GM23338 (cell line): ENCODE measurements around the gene DYSF. TPM values are rescaled to one million over a fixed set of nuclear protein-coding genes. Genes with fewer than 3 reads are reported as not detected.

Experiments
- ATAC-seq: fragments of 200-7000 bp; cut with Tn5 transposase; 3 replicates; pipeline ENCODE4 v1.9.1; 2020
- DNase-seq: peaks from one replicate; pipeline ENCODE4 v3.0.0-alpha.2; 2015; ENCODE audit warnings: low spot score
- H2AFZ ChIP-seq: fragments of 200-600 bp; sonication (generic); 2 replicates; pipeline ENCODE4 v1.8.0; 2016; ENCODE audit warnings: antibody characterized with exemption, mild to moderate bottlenecking, moderate library complexity
- H3F3A ChIP-seq: fragments of 200-600 bp; sonication (generic); replicated peaks from 2 replicates; pipeline ENCODE4 v1.8.0; 2017; ENCODE audit warnings: antibody characterized with exemption, mixed run types, low read depth
- H3K27ac ChIP-seq: fragments of 200-600 bp; sonication (generic); 2 replicates; pipeline ENCODE4 v1.6.1; 2016; ENCODE audit warnings: low read depth
- H3K27me3 ChIP-seq: fragments of 200-600 bp; sonication (generic); 2 replicates; pipeline ENCODE4 v1.8.0; 2016; ENCODE audit warnings: mild to moderate bottlenecking, mixed run types, moderate library complexity; ENCODE audit not compliant: insufficient read depth
- H3K36me3 ChIP-seq: fragments of 200-600 bp; sonication (generic); 2 replicates; pipeline ENCODE4 v1.8.0; 2016; ENCODE audit warnings: mild to moderate bottlenecking; ENCODE audit not compliant: insufficient read depth
- H3K4me1 ChIP-seq: fragments of 200-600 bp; sonication (generic); 2 replicates; pipeline ENCODE4 v1.8.0; 2016; ENCODE audit warnings: mild to moderate bottlenecking, moderate library complexity; ENCODE audit not compliant: insufficient read depth
- H3K4me2 ChIP-seq: fragments of 200-600 bp; sonication (generic); 2 replicates; pipeline ENCODE4 v1.7.1; 2017; ENCODE audit warnings: mixed run types
- H3K4me3 ChIP-seq: fragments of 200-600 bp; sonication (generic); 2 replicates; pipeline ENCODE4 v1.6.1; 2016; ENCODE audit warnings: mixed run types
- H3K79me2 ChIP-seq: fragments of 200-600 bp; sonication (generic); replicated peaks from 2 replicates; pipeline ENCODE4 v1.8.0; 2017; ENCODE audit warnings: mild to moderate bottlenecking; ENCODE audit not compliant: insufficient read depth
- H3K9me2 ChIP-seq: fragments of 200-600 bp; sonication (generic); 2 replicates; pipeline ENCODE4 v1.8.0; 2017; ENCODE audit not compliant: insufficient read depth
- H4K20me1 ChIP-seq: fragments of 200-600 bp; sonication (generic); replicated peaks from 2 replicates; pipeline ENCODE4 v1.8.0; 2017; ENCODE audit warnings: mild to moderate bottlenecking; ENCODE audit not compliant: insufficient read depth
- H3K27ac Mint-ChIP-seq: 2 replicates; pipeline ENCODE4 v1.8.0; 2020; ENCODE audit warnings: inconsistent platforms, mild to moderate bottlenecking, moderate library complexity, mixed read lengths
- H3K27me3 Mint-ChIP-seq: 3 replicates; pipeline ENCODE4 v1.8.0; 2022; ENCODE audit warnings: low read depth, mild to moderate bottlenecking, moderate library complexity, mixed read lengths, inconsistent platforms; ENCODE audit not compliant: insufficient read depth, poor library complexity
- H3K36me3 Mint-ChIP-seq: 3 replicates; pipeline ENCODE4 v1.8.0; 2021; ENCODE audit warnings: low read depth, mild to moderate bottlenecking, inconsistent platforms, moderate library complexity, mixed read lengths
- H3K4me1 Mint-ChIP-seq: 3 replicates; pipeline ENCODE4 v1.8.0; 2020; ENCODE audit warnings: mild to moderate bottlenecking, inconsistent platforms, mixed read lengths
- H3K4me3 Mint-ChIP-seq: 3 replicates; pipeline ENCODE4 v1.8.0; 2021; ENCODE audit warnings: moderate library complexity, mild to moderate bottlenecking, inconsistent platforms, mixed read lengths
- H3K9me3 Mint-ChIP-seq: 3 replicates; pipeline ENCODE4 v1.8.0; 2020; ENCODE audit warnings: moderate library complexity, mild to moderate bottlenecking, inconsistent platforms, mixed read lengths
- CREB1 ChIP-seq: fragments of 250-450 bp; sonication (Bioruptor Pico); IDR thresholded peaks from 2 replicates; pipeline ENCODE4 v1.5.0; 2020; ENCODE audit warnings: low read depth, mild to moderate bottlenecking, moderate library complexity
- EZH2 ChIP-seq: fragments of 200-600 bp; sonication (generic); IDR thresholded peaks from one replicate; pipeline ENCODE4 v1.8.0; 2017; ENCODE audit warnings: antibody characterized with exemption, mild to moderate bottlenecking, low read depth; ENCODE audit not compliant: unreplicated experiment
- EZH2phosphoT487 ChIP-seq: fragments of 200-600 bp; sonication (generic); IDR thresholded peaks from one replicate; pipeline ENCODE4 v1.8.1; 2018; ENCODE audit warnings: antibody characterized with exemption; ENCODE audit not compliant: unreplicated experiment
- JUNB ChIP-seq: IDR thresholded peaks from one replicate; pipeline ENCODE4 v1.6.1; 2016; ENCODE audit warnings: antibody characterized with exemption; ENCODE audit not compliant: unreplicated experiment
- NANOG ChIP-seq: IDR thresholded peaks from 2 replicates; pipeline ENCODE4 v1.6.1; 2016; ENCODE audit warnings: antibody characterized with exemption, borderline replicate concordance
- POLR2AphosphoS5 ChIP-seq: IDR thresholded peaks from 2 replicates; pipeline ENCODE4 v1.6.1; 2016; ENCODE audit warnings: antibody characterized with exemption, low read depth
- STAT1 ChIP-seq: IDR thresholded peaks from one replicate; pipeline ENCODE4 v1.6.1; 2016; ENCODE audit warnings: antibody characterized with exemption; ENCODE audit not compliant: unreplicated experiment
- ZNF114 ChIP-seq: fragments of 250-450 bp; sonication (Bioruptor Pico); IDR thresholded peaks from 2 replicates; pipeline ENCODE4 v1.5.0; 2020; ENCODE audit warnings: mild to moderate bottlenecking, moderate library complexity
- ZNF331 ChIP-seq: fragments of 250-450 bp; sonication (Bioruptor Pico); IDR thresholded peaks from 2 replicates; pipeline ENCODE4 v1.5.0; 2020; ENCODE audit warnings: low read depth, mild to moderate bottlenecking, moderate library complexity
- polyA plus RNA-seq: library from polyadenylated mRNA; unstranded; fragments of >200 nt; fragmentation: Nextera tagmentation; extraction: Ambion mirVana; gene quantifications from 2 replicates; pipeline ENCODE4 v1.2.1, GENCODE V29; 2016
- total RNA-seq: library from RNA; depleted of rRNA; stranded (reverse); fragments of >200 nt; shearing (Covaris generic); gene quantifications from 2 replicates; pipeline ENCODE4 v1.2.3, GENCODE V29; 2014
- TF ChIP-seq, protein P1 (sequence below), 2 experiments: fragments of 200-600 bp in 1 of 2; sonication (generic) in 1 of 2; conservative IDR thresholded peaks; 2 replicates each; pipeline versions ENCODE4 v1.5.1 to v1.6.1; 2016 to 2017; ENCODE audit warnings: antibody characterized with exemption in 2 of 2, low read depth in 2 of 2, mild to moderate bottlenecking in 2 of 2, moderate library complexity in 1 of 2
- TF ChIP-seq, protein P2 (sequence below): IDR thresholded peaks from one replicate; pipeline ENCODE4 v1.6.1; 2018; ENCODE audit warnings: antibody characterized with exemption; ENCODE audit not compliant: unreplicated experiment
- TF ChIP-seq, protein P3 (sequence below): fragments of 250-450 bp; sonication (Bioruptor Pico); IDR thresholded peaks from 2 replicates; pipeline ENCODE4 v1.5.0; 2020; ENCODE audit warnings: mild to moderate bottlenecking, moderate library complexity
- TF ChIP-seq, protein P4 (sequence below): IDR thresholded peaks from 2 replicates; pipeline ENCODE4 v1.6.1; 2016; ENCODE audit warnings: antibody characterized with exemption

The DYSF gene
- total and polyA plus RNA-seq, 2 experiments from 2014 or later = 7.3 to 21.3 TPM

DNA sequence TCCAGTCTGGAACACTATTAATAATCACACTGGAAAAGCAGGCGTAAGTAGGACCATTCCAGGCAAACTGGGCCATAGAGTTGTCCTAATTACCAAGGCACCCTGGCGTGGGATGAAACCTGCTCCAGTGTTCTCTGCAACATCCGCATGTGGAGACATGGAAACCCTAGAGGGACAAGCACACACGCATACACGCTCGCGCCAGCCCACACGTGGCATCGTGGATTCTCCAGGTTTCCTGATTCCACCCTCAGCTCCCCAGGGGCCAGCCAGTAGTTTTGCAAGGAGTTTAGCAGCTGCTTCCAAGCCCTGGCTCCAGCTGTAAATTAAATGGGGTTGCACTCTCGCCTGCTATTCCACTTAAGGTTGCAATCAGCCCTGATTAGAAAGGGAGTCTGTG, 127.7 kb downstream of the DYSF start:
- Mint-ChIP-seq H3K4me3 (no peak overlapping the region), H3K4me1 (no peaks in the 10 kb centered on the region), H3K27me3 (peaks cover 4% of the 10 kb centered on the region), H3K36me3 (peaks cover 5% of the 10 kb centered on the region; the same call in 2 of the 3 replicates), H3K9me3 (no peaks in the 10 kb centered on the region), H3K27ac (no peak overlapping the region)
- Histone ChIP-seq H3F3A (no peaks in the 10 kb centered on the region), H2AFZ (no peak overlapping the region), H3K27me3 (no peaks in the 10 kb centered on the region), H3K4me1 (no peaks in the 10 kb centered on the region), H3K79me2 (no peaks in the 10 kb centered on the region), H3K27ac (no peak overlapping the region), H3K4me2 (no peak overlapping the region), H3K4me3 (no peak overlapping the region), H4K20me1 (no peaks in the 10 kb centered on the region), H3K36me3 (no peaks in the 10 kb centered on the region), H3K9me2 (no peaks in the 10 kb centered on the region)
- TF ChIP-seq, protein P1, sequence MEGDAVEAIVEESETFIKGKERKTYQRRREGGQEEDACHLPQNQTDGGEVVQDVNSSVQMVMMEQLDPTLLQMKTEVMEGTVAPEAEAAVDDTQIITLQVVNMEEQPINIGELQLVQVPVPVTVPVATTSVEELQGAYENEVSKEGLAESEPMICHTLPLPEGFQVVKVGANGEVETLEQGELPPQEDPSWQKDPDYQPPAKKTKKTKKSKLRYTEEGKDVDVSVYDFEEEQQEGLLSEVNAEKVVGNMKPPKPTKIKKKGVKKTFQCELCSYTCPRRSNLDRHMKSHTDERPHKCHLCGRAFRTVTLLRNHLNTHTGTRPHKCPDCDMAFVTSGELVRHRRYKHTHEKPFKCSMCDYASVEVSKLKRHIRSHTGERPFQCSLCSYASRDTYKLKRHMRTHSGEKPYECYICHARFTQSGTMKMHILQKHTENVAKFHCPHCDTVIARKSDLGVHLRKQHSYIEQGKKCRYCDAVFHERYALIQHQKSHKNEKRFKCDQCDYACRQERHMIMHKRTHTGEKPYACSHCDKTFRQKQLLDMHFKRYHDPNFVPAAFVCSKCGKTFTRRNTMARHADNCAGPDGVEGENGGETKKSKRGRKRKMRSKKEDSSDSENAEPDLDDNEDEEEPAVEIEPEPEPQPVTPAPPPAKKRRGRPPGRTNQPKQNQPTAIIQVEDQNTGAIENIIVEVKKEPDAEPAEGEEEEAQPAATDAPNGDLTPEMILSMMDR (conservative IDR thresholded peaks at IDR 0.05; ENCODE audit: low read depth in 2 of 2) = no peak
- TF ChIP-seq EZH2phosphoT487 = no peak
- no peak for TF ChIP-seq STAT1
- no peak for TF ChIP-seq EZH2
- TF ChIP-seq NANOG = no peak
- no peak for TF ChIP-seq POLR2AphosphoS5
- TF ChIP-seq ZNF114 (CRISPR knock-in tag) = no peak
- TF ChIP-seq, protein P2, sequence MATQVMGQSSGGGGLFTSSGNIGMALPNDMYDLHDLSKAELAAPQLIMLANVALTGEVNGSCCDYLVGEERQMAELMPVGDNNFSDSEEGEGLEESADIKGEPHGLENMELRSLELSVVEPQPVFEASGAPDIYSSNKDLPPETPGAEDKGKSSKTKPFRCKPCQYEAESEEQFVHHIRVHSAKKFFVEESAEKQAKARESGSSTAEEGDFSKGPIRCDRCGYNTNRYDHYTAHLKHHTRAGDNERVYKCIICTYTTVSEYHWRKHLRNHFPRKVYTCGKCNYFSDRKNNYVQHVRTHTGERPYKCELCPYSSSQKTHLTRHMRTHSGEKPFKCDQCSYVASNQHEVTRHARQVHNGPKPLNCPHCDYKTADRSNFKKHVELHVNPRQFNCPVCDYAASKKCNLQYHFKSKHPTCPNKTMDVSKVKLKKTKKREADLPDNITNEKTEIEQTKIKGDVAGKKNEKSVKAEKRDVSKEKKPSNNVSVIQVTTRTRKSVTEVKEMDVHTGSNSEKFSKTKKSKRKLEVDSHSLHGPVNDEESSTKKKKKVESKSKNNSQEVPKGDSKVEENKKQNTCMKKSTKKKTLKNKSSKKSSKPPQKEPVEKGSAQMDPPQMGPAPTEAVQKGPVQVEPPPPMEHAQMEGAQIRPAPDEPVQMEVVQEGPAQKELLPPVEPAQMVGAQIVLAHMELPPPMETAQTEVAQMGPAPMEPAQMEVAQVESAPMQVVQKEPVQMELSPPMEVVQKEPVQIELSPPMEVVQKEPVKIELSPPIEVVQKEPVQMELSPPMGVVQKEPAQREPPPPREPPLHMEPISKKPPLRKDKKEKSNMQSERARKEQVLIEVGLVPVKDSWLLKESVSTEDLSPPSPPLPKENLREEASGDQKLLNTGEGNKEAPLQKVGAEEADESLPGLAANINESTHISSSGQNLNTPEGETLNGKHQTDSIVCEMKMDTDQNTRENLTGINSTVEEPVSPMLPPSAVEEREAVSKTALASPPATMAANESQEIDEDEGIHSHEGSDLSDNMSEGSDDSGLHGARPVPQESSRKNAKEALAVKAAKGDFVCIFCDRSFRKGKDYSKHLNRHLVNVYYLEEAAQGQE = no peak
- no peak for TF ChIP-seq JUNB
- no peak for TF ChIP-seq CREB1
- TF ChIP-seq, protein P3, sequence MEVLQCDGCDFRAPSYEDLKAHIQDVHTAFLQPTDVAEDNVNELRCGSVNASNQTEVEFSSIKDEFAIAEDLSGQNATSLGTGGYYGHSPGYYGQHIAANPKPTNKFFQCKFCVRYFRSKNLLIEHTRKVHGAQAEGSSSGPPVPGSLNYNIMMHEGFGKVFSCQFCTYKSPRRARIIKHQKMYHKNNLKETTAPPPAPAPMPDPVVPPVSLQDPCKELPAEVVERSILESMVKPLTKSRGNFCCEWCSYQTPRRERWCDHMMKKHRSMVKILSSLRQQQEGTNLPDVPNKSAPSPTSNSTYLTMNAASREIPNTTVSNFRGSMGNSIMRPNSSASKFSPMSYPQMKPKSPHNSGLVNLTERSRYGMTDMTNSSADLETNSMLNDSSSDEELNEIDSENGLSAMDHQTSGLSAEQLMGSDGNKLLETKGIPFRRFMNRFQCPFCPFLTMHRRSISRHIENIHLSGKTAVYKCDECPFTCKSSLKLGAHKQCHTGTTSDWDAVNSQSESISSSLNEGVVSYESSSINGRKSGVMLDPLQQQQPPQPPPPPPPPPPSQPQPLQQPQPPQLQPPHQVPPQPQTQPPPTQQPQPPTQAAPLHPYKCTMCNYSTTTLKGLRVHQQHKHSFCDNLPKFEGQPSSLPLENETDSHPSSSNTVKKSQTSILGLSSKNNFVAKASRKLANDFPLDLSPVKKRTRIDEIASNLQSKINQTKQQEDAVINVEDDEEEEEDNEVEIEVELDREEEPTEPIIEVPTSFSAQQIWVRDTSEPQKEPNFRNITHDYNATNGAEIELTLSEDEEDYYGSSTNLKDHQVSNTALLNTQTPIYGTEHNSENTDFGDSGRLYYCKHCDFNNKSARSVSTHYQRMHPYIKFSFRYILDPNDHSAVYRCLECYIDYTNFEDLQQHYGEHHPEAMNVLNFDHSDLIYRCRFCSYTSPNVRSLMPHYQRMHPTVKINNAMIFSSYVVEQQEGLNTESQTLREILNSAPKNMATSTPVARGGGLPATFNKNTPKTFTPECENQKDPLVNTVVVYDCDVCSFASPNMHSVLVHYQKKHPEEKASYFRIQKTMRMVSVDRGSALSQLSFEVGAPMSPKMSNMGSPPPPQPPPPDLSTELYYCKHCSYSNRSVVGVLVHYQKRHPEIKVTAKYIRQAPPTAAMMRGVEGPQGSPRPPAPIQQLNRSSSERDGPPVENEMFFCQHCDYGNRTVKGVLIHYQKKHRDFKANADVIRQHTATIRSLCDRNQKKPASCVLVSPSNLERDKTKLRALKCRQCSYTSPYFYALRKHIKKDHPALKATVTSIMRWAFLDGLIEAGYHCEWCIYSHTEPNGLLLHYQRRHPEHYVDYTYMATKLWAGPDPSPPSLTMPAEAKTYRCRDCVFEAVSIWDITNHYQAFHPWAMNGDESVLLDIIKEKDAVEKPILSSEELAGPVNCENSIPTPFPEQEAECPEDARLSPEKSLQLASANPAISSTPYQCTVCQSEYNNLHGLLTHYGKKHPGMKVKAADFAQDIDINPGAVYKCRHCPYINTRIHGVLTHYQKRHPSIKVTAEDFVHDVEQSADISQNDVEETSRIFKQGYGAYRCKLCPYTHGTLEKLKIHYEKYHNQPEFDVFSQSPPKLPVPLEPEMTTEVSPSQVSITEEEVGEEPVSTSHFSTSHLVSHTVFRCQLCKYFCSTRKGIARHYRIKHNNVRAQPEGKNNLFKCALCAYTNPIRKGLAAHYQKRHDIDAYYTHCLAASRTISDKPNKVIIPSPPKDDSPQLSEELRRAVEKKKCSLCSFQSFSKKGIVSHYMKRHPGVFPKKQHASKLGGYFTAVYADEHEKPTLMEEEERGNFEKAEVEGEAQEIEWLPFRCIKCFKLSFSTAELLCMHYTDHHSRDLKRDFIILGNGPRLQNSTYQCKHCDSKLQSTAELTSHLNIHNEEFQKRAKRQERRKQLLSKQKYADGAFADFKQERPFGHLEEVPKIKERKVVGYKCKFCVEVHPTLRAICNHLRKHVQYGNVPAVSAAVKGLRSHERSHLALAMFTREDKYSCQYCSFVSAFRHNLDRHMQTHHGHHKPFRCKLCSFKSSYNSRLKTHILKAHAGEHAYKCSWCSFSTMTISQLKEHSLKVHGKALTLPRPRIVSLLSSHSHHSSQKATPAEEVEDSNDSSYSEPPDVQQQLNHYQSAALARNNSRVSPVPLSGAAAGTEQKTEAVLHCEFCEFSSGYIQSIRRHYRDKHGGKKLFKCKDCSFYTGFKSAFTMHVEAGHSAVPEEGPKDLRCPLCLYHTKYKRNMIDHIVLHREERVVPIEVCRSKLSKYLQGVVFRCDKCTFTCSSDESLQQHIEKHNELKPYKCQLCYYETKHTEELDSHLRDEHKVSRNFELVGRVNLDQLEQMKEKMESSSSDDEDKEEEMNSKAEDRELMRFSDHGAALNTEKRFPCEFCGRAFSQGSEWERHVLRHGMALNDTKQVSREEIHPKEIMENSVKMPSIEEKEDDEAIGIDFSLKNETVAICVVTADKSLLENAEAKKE (CRISPR knock-in tag) = no peak
- TF ChIP-seq, protein P4, sequence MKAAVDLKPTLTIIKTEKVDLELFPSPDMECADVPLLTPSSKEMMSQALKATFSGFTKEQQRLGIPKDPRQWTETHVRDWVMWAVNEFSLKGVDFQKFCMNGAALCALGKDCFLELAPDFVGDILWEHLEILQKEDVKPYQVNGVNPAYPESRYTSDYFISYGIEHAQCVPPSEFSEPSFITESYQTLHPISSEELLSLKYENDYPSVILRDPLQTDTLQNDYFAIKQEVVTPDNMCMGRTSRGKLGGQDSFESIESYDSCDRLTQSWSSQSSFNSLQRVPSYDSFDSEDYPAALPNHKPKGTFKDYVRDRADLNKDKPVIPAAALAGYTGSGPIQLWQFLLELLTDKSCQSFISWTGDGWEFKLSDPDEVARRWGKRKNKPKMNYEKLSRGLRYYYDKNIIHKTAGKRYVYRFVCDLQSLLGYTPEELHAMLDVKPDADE = no peak
- TF ChIP-seq ZNF331 = no peak
- ATAC-seq (no peak), DNase-seq (no peak)
